GM19324 (cell line): ENCODE measurements around the gene GLOD5.
"Not testable (repeated sequence)": the region's sequence is repeated elsewhere in the genome, so short reads cannot be mapped to it uniquely, and the experiment has no call there.

Experiments
- ATAC-seq: cut with Tn5 transposase; IDR thresholded peaks from one replicate; pipeline ENCODE4 v1.9.1; 2021; ENCODE audit warnings: mild to moderate bottlenecking, moderate library complexity; ENCODE audit not compliant: unreplicated experiment, low FRiP score

The GLOD5 gene

GRCh38 chrX:48791063-48791820 is 29.7 kb downstream of the GLOD5 start:
- no peak for ATAC-seq

- no peak for ATAC-seq
Measured at GRCh38 chrX:48792219-48792618, 30.7 kb downstream of the GLOD5 start.

- no peak for ATAC-seq
Measured at GRCh38 chrX:48793935-48794334, 32.4 kb downstream of the GLOD5 start.

GRCh38 chrX:48794340-48794910 is 32.9 kb downstream of the GLOD5 start:
- ATAC-seq = no peak

GRCh38 chrX:48794911-48795515 is 33.5 kb downstream of the GLOD5 start:
- no peak for ATAC-seq

GRCh38 chrX:48798318-48798717 is 36.8 kb downstream of the GLOD5 start:
- ATAC-seq = no peak

GRCh38 chrX:48800574-48801279 is 39.2 kb downstream of the GLOD5 start:
- no peak for ATAC-seq

- peak; percentile 90 for ATAC-seq
Measured at GRCh38 chrX:48801280-48802088, 39.9 kb downstream of the GLOD5 start, which contains the start of gene HDAC6. Gene HDAC6 (plus strand): TSS chrX:48802067. CDS start chrX:48802693, 626 bp downstream.

GRCh38 chrX:48802089-48802904 is 40.8 kb downstream of the GLOD5 start:
- peak; percentile 32 for ATAC-seq

GRCh38 chrX:48802905-48803200 is 41.3 kb downstream of the GLOD5 start:
- ATAC-seq = no peak

- no peak for ATAC-seq
Measured at GRCh38 chrX:48806081-48806480, 44.5 kb downstream of the GLOD5 start.

GRCh38 chrX:48813644-48814043 is 52.1 kb downstream of the GLOD5 start:
- ATAC-seq = no peak

GRCh38 chrX:48814722-48815121 is 53.2 kb downstream of the GLOD5 start:
- no peak for ATAC-seq

- no peak for ATAC-seq
Measured at GRCh38 chrX:48815266-48815665, 53.7 kb downstream of the GLOD5 start.

GRCh38 chrX:48816014-48816810 is 54.7 kb downstream of the GLOD5 start:
- no peak for ATAC-seq

GRCh38 chrX:48818098-48818497 is 56.6 kb downstream of the GLOD5 start:
- no peak for ATAC-seq

GRCh38 chrX:48818866-48819265 is 57.3 kb downstream of the GLOD5 start:
- no peak for ATAC-seq

- not testable (repeated sequence) for ATAC-seq
Measured at GRCh38 chrX:48819394-48819793, 57.8 kb downstream of the GLOD5 start.

- no peak for ATAC-seq
Measured at GRCh38 chrX:48823053-48823452, 61.5 kb downstream of the GLOD5 start.
